Neural cell (in vitro differentiated cells): ENCODE measurements around the gene ACSM5. TPM values are rescaled to one million over a fixed set of nuclear protein-coding genes. Genes with fewer than 3 reads are reported as not detected.
A peak's percentile ranks its signal among the peaks of the same experiment; 100 is the strongest.

Source experiments
- H2AFZ ChIP-seq: fragments of 200-600, 300-800 bp; sonication (generic), shearing (Covaris generic); 2 replicates; pipeline ENCODE4 v1.6.0; 2014; ENCODE audit warnings: low read depth, mild to moderate bottlenecking, antibody characterized with exemption, low read length, moderate library complexity
- H3F3A ChIP-seq: fragments of 200-600 bp; shearing (Covaris generic); 2 replicates; pipeline ENCODE4 v1.6.1; 2016; ENCODE audit warnings: mild to moderate bottlenecking, moderate library complexity, mixed read lengths, antibody characterized with exemption, low read length; ENCODE audit not compliant: insufficient read depth, poor library complexity, severe bottlenecking
- H3K27ac ChIP-seq: fragments of 200-600, 300-800 bp; sonication (generic), shearing (Covaris generic); 2 replicates; pipeline ENCODE4 v1.5.1; 2014; ENCODE audit warnings: mild to moderate bottlenecking, low read length, moderate library complexity
- H3K27me3 ChIP-seq: fragments of 300-800, 200-600 bp; sonication (generic), shearing (Covaris generic); 2 replicates; pipeline ENCODE4 v1.6.0; 2014; ENCODE audit warnings: mild to moderate bottlenecking, low read depth, low read length, moderate library complexity; ENCODE audit not compliant: insufficient read depth
- H3K36me3 ChIP-seq: fragments of 300-800, 200-600 bp; sonication (generic), shearing (Covaris generic); 2 replicates; pipeline ENCODE4 v1.5.1; 2014; ENCODE audit warnings: mild to moderate bottlenecking, antibody characterized with exemption, low read length, moderate library complexity; ENCODE audit not compliant: insufficient read depth
- H3K4me2 ChIP-seq: fragments of 300-800, 200-600 bp; sonication (generic), shearing (Covaris generic); 2 replicates; pipeline ENCODE4 v1.6.0; 2014; ENCODE audit warnings: mild to moderate bottlenecking, low read length
- H3K4me3 ChIP-seq: fragments of 300-800, 200-600 bp; sonication (generic), shearing (Covaris generic); 2 replicates; pipeline ENCODE4 v1.5.1; 2014; ENCODE audit warnings: mild to moderate bottlenecking, low read length, moderate library complexity
- H3K79me2 ChIP-seq: fragments of 200-600 bp; shearing (Covaris generic); replicated peaks from 2 replicates; pipeline ENCODE4 v1.6.0; 2014; ENCODE audit warnings: mild to moderate bottlenecking, low read length, moderate library complexity; ENCODE audit not compliant: insufficient read depth
- H3K9ac ChIP-seq: fragments of 300-800, 200-600 bp; sonication (generic), shearing (Covaris generic); 2 replicates; pipeline ENCODE4 v1.6.1; 2016; ENCODE audit warnings: mild to moderate bottlenecking, low read length, mixed read lengths
- H3K9me2 ChIP-seq: fragments of 200-600 bp; shearing (Covaris generic); 2 replicates; pipeline ENCODE4 v1.6.1; 2016; ENCODE audit warnings: mild to moderate bottlenecking, low read length, mixed read lengths; ENCODE audit not compliant: insufficient read depth
- H3K9me3 ChIP-seq: fragments of 200-600, 300-800 bp; sonication (generic), shearing (Covaris generic); 2 replicates; pipeline ENCODE4 v1.6.1; 2016; ENCODE audit warnings: mild to moderate bottlenecking, mixed run types, low read length, moderate library complexity, mixed read lengths
- H4K20me1 ChIP-seq: fragments of 200-600 bp; shearing (Covaris generic); 2 replicates; pipeline ENCODE4 v1.6.1; 2016; ENCODE audit warnings: mild to moderate bottlenecking, mixed run types; ENCODE audit not compliant: insufficient read depth
- EP300 ChIP-seq: fragments of 450-650 bp; conservative IDR thresholded peaks from 2 replicates; pipeline ENCODE4 v1.6.1; 2014; ENCODE audit warnings: antibody characterized with exemption, mild to moderate bottlenecking, moderate library complexity; ENCODE audit not compliant: poor library complexity, severe bottlenecking
- EZH2 ChIP-seq: fragments of 200-600, 300-800 bp; shearing (Covaris generic), sonication (generic); IDR thresholded peaks from 2 replicates; pipeline ENCODE4 v1.6.1; 2014; ENCODE audit warnings: antibody characterized with exemption, low read length, borderline replicate concordance, mild to moderate bottlenecking; ENCODE audit not compliant: insufficient read depth, poor library complexity, severe bottlenecking
- MXI1 ChIP-seq: fragments of 450-650 bp; conservative IDR thresholded peaks from 2 replicates; pipeline ENCODE4 v1.6.1; 2014; ENCODE audit warnings: antibody characterized with exemption, mild to moderate bottlenecking; ENCODE audit not compliant: poor library complexity, severe bottlenecking
- POLR2AphosphoS5 ChIP-seq: IDR thresholded peaks from 2 replicates; pipeline ENCODE4 v1.6.1; 2012
- RAD21 ChIP-seq: fragments of 450-650 bp; conservative IDR thresholded peaks from 2 replicates; pipeline ENCODE4 v1.6.1; 2014; ENCODE audit warnings: antibody characterized with exemption, mild to moderate bottlenecking, moderate library complexity
- REST ChIP-seq: IDR thresholded peaks from 2 replicates; pipeline ENCODE4 v1.6.1; 2012; ENCODE audit warnings: borderline replicate concordance
- SMC3 ChIP-seq: fragments of 450-650 bp; conservative IDR thresholded peaks from 2 replicates; pipeline ENCODE4 v1.6.1; 2014; ENCODE audit warnings: antibody characterized with exemption, mild to moderate bottlenecking, moderate library complexity; ENCODE audit not compliant: poor library complexity
- TAF1 ChIP-seq: IDR thresholded peaks from 2 replicates; pipeline ENCODE4 v1.6.1; 2012; ENCODE audit warnings: low read depth
- polyA plus RNA-seq: library from polyadenylated mRNA; depleted of rRNA; stranded (reverse); fragments of >200 nt; gene quantifications from 2 replicates; pipeline ENCODE4 v1.2.3, GENCODE V29; 2014
- TF ChIP-seq, protein P1 (sequence below): fragments of 450-650 bp; IDR thresholded peaks from 2 replicates; pipeline ENCODE4 v1.5.1; 2014; ENCODE audit warnings: antibody characterized with exemption, mild to moderate bottlenecking, moderate library complexity; ENCODE audit not compliant: poor library complexity, severe bottlenecking

ACSM5 gene
- polyA plus RNA-seq, 1 donor from 2014 or later: not detected

- no peak overlapping the region for H3K9ac ChIP-seq
- no peaks in the 10 kb centered on the region for H3K27me3 ChIP-seq
- no peaks in the 10 kb centered on the region for H3K9me2 ChIP-seq
- no peaks in the 10 kb centered on the region for H3K9me3 ChIP-seq
- no peaks in the 10 kb centered on the region for H3F3A ChIP-seq
- H3K36me3 ChIP-seq: no peaks in the 10 kb centered on the region
- H2AFZ ChIP-seq: no peak overlapping the region
- no peaks in the 10 kb centered on the region for H4K20me1 ChIP-seq
- no peak overlapping the region for H3K4me3 ChIP-seq
- H3K79me2 ChIP-seq: no peaks in the 10 kb centered on the region
- H3K4me2 ChIP-seq: no peak overlapping the region
- TF ChIP-seq POLR2AphosphoS5 (no peak), EZH2 (no peak), REST (no peak), EP300 (no peak), RAD21 (no peak), SMC3 (no peak), TAF1 (no peak), MXI1 (no peak)
- TF ChIP-seq, protein P1, sequence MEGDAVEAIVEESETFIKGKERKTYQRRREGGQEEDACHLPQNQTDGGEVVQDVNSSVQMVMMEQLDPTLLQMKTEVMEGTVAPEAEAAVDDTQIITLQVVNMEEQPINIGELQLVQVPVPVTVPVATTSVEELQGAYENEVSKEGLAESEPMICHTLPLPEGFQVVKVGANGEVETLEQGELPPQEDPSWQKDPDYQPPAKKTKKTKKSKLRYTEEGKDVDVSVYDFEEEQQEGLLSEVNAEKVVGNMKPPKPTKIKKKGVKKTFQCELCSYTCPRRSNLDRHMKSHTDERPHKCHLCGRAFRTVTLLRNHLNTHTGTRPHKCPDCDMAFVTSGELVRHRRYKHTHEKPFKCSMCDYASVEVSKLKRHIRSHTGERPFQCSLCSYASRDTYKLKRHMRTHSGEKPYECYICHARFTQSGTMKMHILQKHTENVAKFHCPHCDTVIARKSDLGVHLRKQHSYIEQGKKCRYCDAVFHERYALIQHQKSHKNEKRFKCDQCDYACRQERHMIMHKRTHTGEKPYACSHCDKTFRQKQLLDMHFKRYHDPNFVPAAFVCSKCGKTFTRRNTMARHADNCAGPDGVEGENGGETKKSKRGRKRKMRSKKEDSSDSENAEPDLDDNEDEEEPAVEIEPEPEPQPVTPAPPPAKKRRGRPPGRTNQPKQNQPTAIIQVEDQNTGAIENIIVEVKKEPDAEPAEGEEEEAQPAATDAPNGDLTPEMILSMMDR: no peak
- H3K27ac ChIP-seq: no peak overlapping the region
Observed at GRCh38 chr16:20382202-20382948, 27.0 kb upstream of the ACSM5 start.

DNA sequence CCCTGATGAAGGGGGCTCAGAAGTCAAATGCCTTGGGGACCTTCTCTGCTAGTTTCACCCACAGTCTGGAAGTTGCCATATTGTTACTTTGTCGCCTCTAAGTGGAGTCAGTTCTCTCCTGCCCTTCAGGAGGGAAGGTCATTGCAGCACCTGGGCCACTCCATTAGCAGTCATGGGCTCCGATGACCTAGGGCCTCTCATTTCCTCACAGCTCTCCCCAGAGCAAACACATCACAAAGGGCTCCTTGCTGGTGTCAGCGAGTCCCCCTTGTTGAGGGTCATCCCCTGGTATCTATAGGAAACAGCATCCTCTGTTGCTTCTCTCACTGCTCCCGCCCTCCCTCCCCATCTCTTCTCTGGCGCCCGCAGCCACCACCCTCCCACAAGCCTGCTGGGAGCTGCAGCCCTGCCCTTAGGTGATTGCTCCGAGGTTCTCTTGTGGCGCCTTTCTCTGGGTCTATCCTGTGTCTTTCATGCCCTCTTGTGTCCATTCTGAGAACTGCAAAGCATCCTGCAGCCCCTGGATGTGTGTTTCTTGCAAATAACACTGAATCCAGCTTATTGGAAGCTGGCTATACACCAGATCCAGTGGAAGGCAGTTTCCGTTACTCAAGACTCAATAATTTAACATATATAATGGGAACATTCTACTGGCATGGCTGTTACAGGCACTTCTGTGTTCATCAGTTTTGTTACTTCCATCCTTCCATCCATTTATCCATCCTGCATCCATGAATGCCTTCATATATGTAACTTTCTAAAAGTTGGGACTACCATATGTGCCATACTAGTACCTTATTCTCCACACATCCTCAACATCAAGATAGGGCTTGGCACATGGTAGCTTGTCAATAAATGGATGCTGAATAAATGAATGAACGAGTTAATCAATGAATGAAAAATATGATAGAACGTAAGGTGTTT is 26.0 kb upstream of the ACSM5 start:
- Histone ChIP-seq H3K79me2 (no peaks in the 10 kb centered on the region), H3F3A (no peaks in the 10 kb centered on the region), H3K4me2 (no peak overlapping the region), H3K9ac (no peak overlapping the region), H3K27ac (no peak overlapping the region), H3K36me3 (no peaks in the 10 kb centered on the region), H3K9me3 (no peaks in the 10 kb centered on the region), H3K9me2 (no peaks in the 10 kb centered on the region), H3K4me3 (no peak overlapping the region), H3K27me3 (no peaks in the 10 kb centered on the region), H2AFZ (peak overlapping the region; percentile 33), H4K20me1 (no peaks in the 10 kb centered on the region)
- TF ChIP-seq, protein P1: peak; percentile 92
- no peak for TF ChIP-seq REST
- TF ChIP-seq POLR2AphosphoS5: no peak
- TF ChIP-seq SMC3: peak; percentile 95
- peak; percentile 94 for TF ChIP-seq RAD21
